K562 (cell line): ENCODE results near the gene DGKZ. TPM values are rescaled to one million over a fixed set of nuclear protein-coding genes. Genes with fewer than 3 reads are reported as not detected.

Experiments
- ARID1B ChIP-seq: fragments of 450-650 bp; IDR thresholded peaks from 2 replicates; pipeline ENCODE4 v1.6.1; 2016; ENCODE audit warnings: antibody characterized with exemption, mild to moderate bottlenecking, inconsistent platforms
- GATAD2A ChIP-seq: fragments of 450-650 bp; IDR thresholded peaks from 2 replicates; pipeline ENCODE4 v1.6.1; 2017
- MED1 ChIP-seq: sonication (generic); formaldehyde crosslinking; IDR thresholded peaks from 2 replicates; pipeline ENCODE4 v1.8.1; 2023; ENCODE audit warnings: missing genetic modification reagents, borderline replicate concordance
- NFE2 ChIP-seq: IDR thresholded peaks from 2 replicates; pipeline ENCODE4 v1.6.1; 2014; ENCODE audit warnings: antibody characterized with exemption, low read depth
- RFX7 ChIP-seq: fragments of 250-450 bp; sonication (Bioruptor Pico); IDR thresholded peaks from 2 replicates; pipeline ENCODE4 v1.5.1; 2021; ENCODE audit warnings: mild to moderate bottlenecking
- SMAD2 ChIP-seq: fragments of 150-350 bp; IDR thresholded peaks from 2 replicates; pipeline ENCODE4 v1.6.1; 2014; ENCODE audit warnings: low read depth, mild to moderate bottlenecking, low read length
- TCF7 ChIP-seq: sonication (generic); IDR thresholded peaks from 2 replicates; pipeline ENCODE4 v1.6.1; 2016; ENCODE audit warnings: antibody characterized with exemption, borderline replicate concordance
- ZNF124 ChIP-seq: sonication (generic); formaldehyde crosslinking; IDR thresholded peaks from 2 replicates; pipeline ENCODE4 v1.8.1; 2022; ENCODE audit warnings: missing genetic modification reagents
- ZNF444 ChIP-seq: fragments of 250-450 bp; sonication (Bioruptor Pico); IDR thresholded peaks from 2 replicates; pipeline ENCODE4 v1.4.0; 2020; ENCODE audit warnings: mild to moderate bottlenecking, moderate library complexity
- ZNF584 ChIP-seq: fragments of 200-800 bp; sonication (Bioruptor generic); IDR thresholded peaks from 2 replicates; pipeline ENCODE4 v1.6.1; 2016; ENCODE audit warnings: low read depth, mild to moderate bottlenecking, missing genetic modification characterization, missing compliant biosample characterization
- ZNF589 ChIP-seq: fragments of 200-800 bp; sonication (Bioruptor generic); IDR thresholded peaks from 2 replicates; pipeline ENCODE4 v1.6.1; 2016; ENCODE audit warnings: low read depth, missing genetic modification characterization, missing compliant biosample characterization
- polyA plus RNA-seq, 8 experiments: library from polyadenylated mRNA; depleted of rRNA in 4 of 8; stranded (reverse) in 5 of 8; unstranded in 3 of 8; fragments of >200 nt; fragmentation: Nextera tagmentation in 2 of 8; fragmentation: Illumina TruSeq in 1 of 8; extraction: Ambion mirVana in 2 of 8; extraction: Trizol in 1 of 8; gene quantifications; 2 replicates each; pipeline versions ENCODE4 v1.2.1 to v1.2.3, GENCODE V29; 2011 to 2014; ENCODE audit warnings: inconsistent platforms in 1 of 8, missing spikeins in 1 of 8
- total RNA-seq, 7 experiments: library from RNA; depleted of rRNA in 6 of 7; stranded (reverse); fragments of >200 nt in 6 of 7; fragmentation: Illumina TruSeq in 2 of 7; extraction: Trizol in 2 of 7; gene quantifications; 2 replicates each; pipeline versions ENCODE4 v1.2.1 to v1.2.3, GENCODE V29; 2011 to 2021; ENCODE audit warnings: low replicate concordance in 1 of 7
- TF ChIP-seq, protein P1 (sequence below): sonication (generic); formaldehyde crosslinking; IDR thresholded peaks from 2 replicates; pipeline ENCODE4 v1.8.0; 2022; ENCODE audit warnings: mild to moderate bottlenecking, missing genetic modification reagents, borderline replicate concordance
- TF ChIP-seq, protein P2 (sequence below), 2 experiments: fragments of 450-650 bp in 1 of 2; IDR thresholded peaks; 2 replicates each; pipeline ENCODE4 v1.6.1; 2011 to 2017; ENCODE audit warnings: low read depth in 2 of 2, antibody characterized with exemption in 1 of 2, borderline replicate concordance in 1 of 2, low read length in 1 of 2, mild to moderate bottlenecking in 1 of 2, mixed read lengths in 1 of 2; ENCODE audit not compliant: control insufficient read depth in 1 of 2
- TF ChIP-seq, protein P3 (sequence below): sonication (generic); formaldehyde crosslinking; IDR thresholded peaks from 2 replicates; pipeline ENCODE4 v1.9.0; 2022; ENCODE audit warnings: mild to moderate bottlenecking, missing genetic modification reagents
- TF ChIP-seq, protein P4 (sequence below): sonication (generic); formaldehyde crosslinking; IDR thresholded peaks from 2 replicates; pipeline ENCODE4 v1.8.0; 2022; ENCODE audit warnings: mild to moderate bottlenecking, missing genetic modification reagents
- TF ChIP-seq, protein P5 (sequence below), 2 experiments: fragments of 250-450 bp in 1 of 2; fragments of 450-650 bp in 1 of 2; sonication (Bioruptor Pico) in 1 of 2; IDR thresholded peaks; 2 replicates each; pipeline versions ENCODE4 v1.6.1 to v1.8.0; 2016 to 2021; ENCODE audit warnings: mild to moderate bottlenecking in 2 of 2, moderate library complexity in 2 of 2, missing compliant biosample characterization in 1 of 2, missing genetic modification characterization in 1 of 2
- TF ChIP-seq, protein P6 (sequence below), 2 experiments: fragments of 450-650 bp in 1 of 2; sonication (generic) in 1 of 2; formaldehyde crosslinking in 1 of 2; IDR thresholded peaks in 1 of 2; conservative IDR thresholded peaks in 1 of 2; 2 replicates each; pipeline versions ENCODE4 v1.6.1 to v1.8.1; 2016 to 2023; ENCODE audit warnings: mild to moderate bottlenecking in 2 of 2, moderate library complexity in 2 of 2, inconsistent platforms in 1 of 2, missing genetic modification reagents in 1 of 2

Gene DGKZ
- total and polyA plus RNA-seq, 9 of the 15 experiments (the other 6 are each of a cell fraction or from before 2014, with no cell fraction given) = 0.51 to 100 (median 44.2) TPM

- TF ChIP-seq, protein P1, sequence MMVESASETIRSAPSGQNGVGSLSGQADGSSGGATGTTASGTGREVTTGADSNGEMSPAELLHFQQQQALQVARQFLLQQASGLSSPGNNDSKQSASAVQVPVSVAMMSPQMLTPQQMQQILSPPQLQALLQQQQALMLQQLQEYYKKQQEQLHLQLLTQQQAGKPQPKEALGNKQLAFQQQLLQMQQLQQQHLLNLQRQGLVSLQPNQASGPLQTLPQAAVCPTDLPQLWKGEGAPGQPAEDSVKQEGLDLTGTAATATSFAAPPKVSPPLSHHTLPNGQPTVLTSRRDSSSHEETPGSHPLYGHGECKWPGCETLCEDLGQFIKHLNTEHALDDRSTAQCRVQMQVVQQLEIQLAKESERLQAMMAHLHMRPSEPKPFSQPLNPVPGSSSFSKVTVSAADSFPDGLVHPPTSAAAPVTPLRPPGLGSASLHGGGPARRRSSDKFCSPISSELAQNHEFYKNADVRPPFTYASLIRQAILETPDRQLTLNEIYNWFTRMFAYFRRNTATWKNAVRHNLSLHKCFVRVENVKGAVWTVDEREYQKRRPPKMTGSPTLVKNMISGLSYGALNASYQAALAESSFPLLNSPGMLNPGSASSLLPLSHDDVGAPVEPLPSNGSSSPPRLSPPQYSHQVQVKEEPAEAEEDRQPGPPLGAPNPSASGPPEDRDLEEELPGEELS (CRISPR knock-in tag) = no peak
- TF ChIP-seq, protein P2, sequence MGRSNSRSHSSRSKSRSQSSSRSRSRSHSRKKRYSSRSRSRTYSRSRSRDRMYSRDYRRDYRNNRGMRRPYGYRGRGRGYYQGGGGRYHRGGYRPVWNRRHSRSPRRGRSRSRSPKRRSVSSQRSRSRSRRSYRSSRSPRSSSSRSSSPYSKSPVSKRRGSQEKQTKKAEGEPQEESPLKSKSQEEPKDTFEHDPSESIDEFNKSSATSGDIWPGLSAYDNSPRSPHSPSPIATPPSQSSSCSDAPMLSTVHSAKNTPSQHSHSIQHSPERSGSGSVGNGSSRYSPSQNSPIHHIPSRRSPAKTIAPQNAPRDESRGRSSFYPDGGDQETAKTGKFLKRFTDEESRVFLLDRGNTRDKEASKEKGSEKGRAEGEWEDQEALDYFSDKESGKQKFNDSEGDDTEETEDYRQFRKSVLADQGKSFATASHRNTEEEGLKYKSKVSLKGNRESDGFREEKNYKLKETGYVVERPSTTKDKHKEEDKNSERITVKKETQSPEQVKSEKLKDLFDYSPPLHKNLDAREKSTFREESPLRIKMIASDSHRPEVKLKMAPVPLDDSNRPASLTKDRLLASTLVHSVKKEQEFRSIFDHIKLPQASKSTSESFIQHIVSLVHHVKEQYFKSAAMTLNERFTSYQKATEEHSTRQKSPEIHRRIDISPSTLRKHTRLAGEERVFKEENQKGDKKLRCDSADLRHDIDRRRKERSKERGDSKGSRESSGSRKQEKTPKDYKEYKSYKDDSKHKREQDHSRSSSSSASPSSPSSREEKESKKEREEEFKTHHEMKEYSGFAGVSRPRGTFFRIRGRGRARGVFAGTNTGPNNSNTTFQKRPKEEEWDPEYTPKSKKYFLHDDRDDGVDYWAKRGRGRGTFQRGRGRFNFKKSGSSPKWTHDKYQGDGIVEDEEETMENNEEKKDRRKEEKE (IDR thresholded peaks at IDR 0.05; ENCODE audit: borderline replicate concordance in 1 of 2, control insufficient read depth in 1 of 2, low read depth in 2 of 2, low read length in 1 of 2) = no peak
- TF ChIP-seq, protein P3, sequence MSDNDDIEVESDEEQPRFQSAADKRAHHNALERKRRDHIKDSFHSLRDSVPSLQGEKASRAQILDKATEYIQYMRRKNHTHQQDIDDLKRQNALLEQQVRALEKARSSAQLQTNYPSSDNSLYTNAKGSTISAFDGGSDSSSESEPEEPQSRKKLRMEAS (CRISPR knock-in tag) = no peak
- TF ChIP-seq ZNF124 (no peak), ARID1B (peak; percentile 40), GATAD2A (no peak), ZNF589 (CRISPR knock-in tag) (no peak), ZNF444 (CRISPR knock-in tag) (no peak), SMAD2 (no peak), TCF7 (peak; percentile 93), MED1 (CRISPR knock-in tag) (no peak), ZNF584 (CRISPR knock-in tag) (no peak), NFE2 (peak; percentile 87), RFX7 (no peak)
- TF ChIP-seq, protein P4, sequence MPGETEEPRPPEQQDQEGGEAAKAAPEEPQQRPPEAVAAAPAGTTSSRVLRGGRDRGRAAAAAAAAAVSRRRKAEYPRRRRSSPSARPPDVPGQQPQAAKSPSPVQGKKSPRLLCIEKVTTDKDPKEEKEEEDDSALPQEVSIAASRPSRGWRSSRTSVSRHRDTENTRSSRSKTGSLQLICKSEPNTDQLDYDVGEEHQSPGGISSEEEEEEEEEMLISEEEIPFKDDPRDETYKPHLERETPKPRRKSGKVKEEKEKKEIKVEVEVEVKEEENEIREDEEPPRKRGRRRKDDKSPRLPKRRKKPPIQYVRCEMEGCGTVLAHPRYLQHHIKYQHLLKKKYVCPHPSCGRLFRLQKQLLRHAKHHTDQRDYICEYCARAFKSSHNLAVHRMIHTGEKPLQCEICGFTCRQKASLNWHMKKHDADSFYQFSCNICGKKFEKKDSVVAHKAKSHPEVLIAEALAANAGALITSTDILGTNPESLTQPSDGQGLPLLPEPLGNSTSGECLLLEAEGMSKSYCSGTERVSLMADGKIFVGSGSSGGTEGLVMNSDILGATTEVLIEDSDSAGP = no peak
- TF ChIP-seq, protein P5, sequence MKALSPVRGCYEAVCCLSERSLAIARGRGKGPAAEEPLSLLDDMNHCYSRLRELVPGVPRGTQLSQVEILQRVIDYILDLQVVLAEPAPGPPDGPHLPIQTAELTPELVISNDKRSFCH (CRISPR knock-in tag; IDR thresholded peaks at IDR 0.05) = no peak
- TF ChIP-seq, protein P5 (tag; IDR thresholded peaks at IDR 0.05) = peak; percentile 23; the same call in 1 of the 2 replicates
- TF ChIP-seq, protein P6, sequence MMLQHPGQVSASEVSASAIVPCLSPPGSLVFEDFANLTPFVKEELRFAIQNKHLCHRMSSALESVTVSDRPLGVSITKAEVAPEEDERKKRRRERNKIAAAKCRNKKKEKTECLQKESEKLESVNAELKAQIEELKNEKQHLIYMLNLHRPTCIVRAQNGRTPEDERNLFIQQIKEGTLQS (IDR thresholded peaks at IDR 0.05) = peak; percentile 64
- TF ChIP-seq, protein P6 (CRISPR knock-in tag; conservative IDR thresholded peaks at IDR 0.05) = no peak
Measured at GRCh38 chr11:46309814-46310259, 37.4 kb upstream of the DGKZ start (continued).
